Dermis microvascular lymphatic vessel endothelial cell (primary cell): ENCODE results near the gene MVK. TPM values are rescaled to one million over a fixed set of nuclear protein-coding genes. Genes with fewer than 3 reads are reported as not detected.
A peak's percentile ranks its signal among the peaks of the same experiment; 100 is the strongest.

Experiments
- DNase-seq, 2 donors: peaks; one replicate each; pipeline versions ENCODE4 v3.0.0 to v3.0.0-alpha.2; 2010; ENCODE audit warnings: low read depth in 2 of 2
- total RNA-seq: library from RNA; depleted of rRNA; stranded (reverse); fragments of >200 nt; gene quantifications from 2 replicates; pipeline ENCODE4 v1.2.1, GENCODE V29; 2014

The MVK gene
- total RNA-seq, 1 donor from 2014 or later, result 17.5 TPM

DNA sequence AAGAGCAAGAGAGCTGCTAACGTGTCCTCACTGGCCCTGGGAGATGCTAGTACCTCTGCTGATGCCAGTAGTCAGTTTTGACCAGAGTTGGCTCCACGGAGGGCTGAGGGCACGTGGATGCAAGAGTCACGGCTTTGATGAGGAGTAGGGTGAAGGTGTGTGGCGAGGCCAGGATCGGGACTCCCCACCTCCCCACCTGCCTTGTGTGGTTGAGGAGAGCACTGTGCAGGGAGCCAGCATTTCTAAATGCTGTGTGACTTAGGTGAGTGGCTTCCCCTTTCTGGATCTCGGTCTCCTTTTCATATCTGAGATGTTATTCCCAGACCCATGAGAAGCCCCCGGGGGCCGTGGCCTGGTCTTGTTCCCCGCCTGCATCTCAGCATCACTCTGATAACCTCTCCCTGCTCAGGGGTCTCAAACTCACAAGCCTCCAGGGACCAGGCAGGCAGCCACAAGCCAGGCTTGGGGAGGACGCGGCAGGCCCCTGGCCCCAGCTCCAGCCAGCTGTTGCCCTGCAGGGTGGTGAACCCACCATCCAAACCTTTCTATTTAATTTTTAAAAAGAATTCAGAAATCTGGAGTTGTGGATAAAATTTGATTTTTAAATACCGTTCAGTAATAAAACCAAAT, 32.1 kb downstream of the MVK start:
- no peak for DNase-seq

GRCh38 chr12:109606320-109607028, 32.9 kb downstream of the MVK start:
- no peak for DNase-seq

GRCh38 chr12:109607618-109608017, 34.0 kb downstream of the MVK start:
- DNase-seq, result no peak

DNA sequence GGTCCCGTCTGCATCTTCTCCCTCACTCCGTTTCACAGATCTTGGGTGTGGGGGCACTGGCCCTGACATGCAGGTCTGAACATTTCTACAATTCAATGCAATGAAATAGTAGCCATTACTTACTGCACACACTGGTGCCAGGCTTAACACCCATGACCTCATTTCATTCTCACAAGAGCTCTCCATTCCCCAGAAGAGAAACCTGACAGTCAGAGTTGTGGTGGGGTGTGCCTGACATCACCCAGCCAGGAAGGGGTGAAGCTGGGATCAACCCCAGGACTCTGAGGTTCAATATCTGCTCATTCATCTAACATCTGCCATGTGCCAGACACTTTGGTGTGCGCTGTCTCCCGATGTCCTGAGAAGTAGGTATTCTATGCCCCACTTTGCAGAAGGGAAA, 34.7 kb downstream of the MVK start:
- DNase-seq, result no peak

- DNase-seq, result no peak
Observed at GRCh38 chr12:109608793-109609192, 35.2 kb downstream of the MVK start.

DNA sequence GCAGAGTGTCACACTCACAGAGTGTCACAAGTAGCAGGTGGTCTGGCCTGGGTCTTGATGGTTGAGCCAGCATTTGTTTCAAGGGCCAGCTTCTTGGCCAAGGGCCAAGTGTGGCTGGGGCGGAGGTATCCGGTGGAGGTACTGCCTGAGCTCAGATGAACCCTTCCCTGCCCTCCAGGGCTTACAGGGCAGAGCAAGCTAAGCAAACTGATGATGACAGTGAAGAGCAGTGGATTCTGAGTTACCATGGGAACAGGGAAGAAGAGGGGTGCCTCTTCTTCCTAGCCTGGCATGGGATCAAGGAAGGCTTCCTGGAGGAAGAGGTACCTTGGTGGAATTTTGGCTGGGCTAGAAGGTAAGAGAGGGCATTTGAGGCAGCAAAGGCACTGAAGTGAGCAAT, 35.7 kb downstream of the MVK start:
- DNase-seq, result no peak

- no peak for DNase-seq
Observed at GRCh38 chr12:109610523-109610922, 36.9 kb downstream of the MVK start.

- no peak for DNase-seq
Observed at GRCh38 chr12:109611223-109611622, 37.6 kb downstream of the MVK start.

- no peak for DNase-seq
Observed at GRCh38 chr12:109612003-109612402, 38.4 kb downstream of the MVK start.

DNA sequence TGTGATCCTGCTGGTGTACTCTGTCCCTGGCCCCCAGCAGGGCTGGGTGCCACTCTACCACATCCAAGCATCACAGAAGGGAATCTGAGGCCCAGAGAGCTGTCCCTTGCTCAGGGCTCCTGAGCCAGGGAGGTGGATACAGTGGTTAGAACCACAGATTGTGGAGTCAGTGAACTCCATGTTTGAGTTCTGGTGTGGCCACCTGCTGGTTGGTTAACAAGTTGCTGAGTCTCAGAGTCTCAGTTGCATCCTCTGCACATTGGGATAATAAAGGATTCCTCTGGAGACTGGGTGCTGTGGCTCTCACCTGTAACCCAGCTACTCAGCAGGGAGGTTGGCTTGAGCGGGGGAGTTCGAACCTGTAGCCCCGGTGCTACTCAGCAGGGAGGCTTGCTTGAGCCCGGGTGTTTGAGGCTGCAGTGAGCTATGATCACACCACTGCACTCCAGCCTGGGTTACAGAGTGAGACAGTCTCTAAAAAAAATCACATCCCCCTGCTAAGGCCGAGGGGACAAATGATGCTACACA, 39.4 kb downstream of the MVK start:
- peak in 1 of 2 donors; percentile 32 for DNase-seq

GRCh38 chr12:109613649-109614455, 40.3 kb downstream of the MVK start:
- no peak for DNase-seq

- DNase-seq, result no peak
Observed at GRCh38 chr12:109615556-109616229, 42.1 kb downstream of the MVK start.

- DNase-seq, result no peak
Observed at GRCh38 chr12:109617491-109617890, 43.9 kb downstream of the MVK start.

GRCh38 chr12:109618082-109618481, 44.5 kb downstream of the MVK start:
- DNase-seq, result no peak

- DNase-seq, result no peak
Observed at GRCh38 chr12:109619002-109619604, 45.5 kb downstream of the MVK start.

- DNase-seq, result no peak
Observed at GRCh38 chr12:109621211-109621694, 47.7 kb downstream of the MVK start.

- DNase-seq, result no peak
Observed at GRCh38 chr12:109621901-109622364, 48.3 kb downstream of the MVK start.

GRCh38 chr12:109624467-109624866, 50.9 kb downstream of the MVK start:
- no peak for DNase-seq

- DNase-seq, result no peak
Observed at GRCh38 chr12:109625131-109625559, 51.6 kb downstream of the MVK start.

DNA sequence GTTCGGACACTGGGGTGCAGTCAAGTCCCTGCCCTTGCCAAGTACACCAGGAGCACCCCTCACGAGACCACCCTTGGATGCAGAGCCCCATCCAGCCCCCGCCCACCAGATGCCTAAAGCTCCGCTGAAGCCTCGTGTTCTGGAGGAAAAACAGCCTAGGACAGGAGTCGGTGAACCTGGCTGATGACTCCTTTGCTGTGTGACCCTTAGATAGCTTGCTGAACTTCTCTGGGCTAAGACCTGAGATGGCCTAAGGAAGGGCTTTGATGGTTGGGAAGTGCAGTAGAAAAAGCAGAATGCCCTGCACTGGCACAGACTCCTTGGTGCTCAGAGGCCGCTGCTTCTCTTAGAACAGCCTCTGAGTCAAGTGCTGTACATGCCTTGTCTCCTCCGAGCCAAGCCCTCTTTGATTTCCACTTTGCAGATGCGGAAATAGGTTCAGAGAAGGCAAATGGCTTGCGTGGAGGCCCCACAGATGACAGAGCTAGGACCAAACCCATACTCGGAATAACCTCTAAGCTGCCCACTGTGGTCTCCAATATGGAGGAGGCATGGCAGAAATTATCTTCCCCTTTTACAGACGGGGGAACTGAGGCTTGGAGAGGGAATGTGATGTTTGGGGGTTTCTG, 52.3 kb downstream of the MVK start:
- no peak for DNase-seq
